Fibroblast of lung (primary cell): ENCODE results near the gene PSKH1. TPM values are rescaled to one million over a fixed set of nuclear protein-coding genes. Genes with fewer than 3 reads are reported as not detected.

ENCODE experiments used
- DNase-seq, 2 donors: peaks; one replicate each; pipeline versions ENCODE4 v3.0.0 to v3.0.0-alpha.2; 2010; ENCODE audit warnings: low read depth in 2 of 2
- H2AFZ ChIP-seq: 2 replicates; pipeline ENCODE4 v1.5.1; 2012; ENCODE audit warnings: low read length, control low read depth, inconsistent platforms
- H3K27ac ChIP-seq: 2 replicates; pipeline ENCODE4 v1.5.1; 2011; ENCODE audit warnings: low read length, control low read depth; ENCODE audit not compliant: insufficient read depth
- H3K27me3 ChIP-seq: 2 replicates; pipeline ENCODE4 v1.5.1; 2011; ENCODE audit warnings: mild to moderate bottlenecking, low read length; ENCODE audit not compliant: control insufficient read depth, insufficient read depth
- H3K36me3 ChIP-seq: 2 replicates; pipeline ENCODE4 v1.5.1; 2011; ENCODE audit warnings: low read length; ENCODE audit not compliant: control insufficient read depth, insufficient read depth
- H3K4me1 ChIP-seq: 2 replicates; pipeline ENCODE4 v1.5.1; 2011; ENCODE audit warnings: low read length; ENCODE audit not compliant: control insufficient read depth, insufficient read depth; ENCODE audit errors: extremely low read depth
- H3K4me2 ChIP-seq: 2 replicates; pipeline ENCODE4 v1.5.1; 2011; ENCODE audit warnings: low read length, control low read depth; ENCODE audit not compliant: insufficient read depth; ENCODE audit errors: extremely low read depth
- H3K4me3 ChIP-seq, 4 experiments: fragments of 200-600 bp in 1 of 4; sonication (generic) in 1 of 4; replicated peaks in 1 of 4; 2 replicates each; pipeline ENCODE4 v1.5.1; 2011 to 2016; ENCODE audit warnings: low read length in 4 of 4, low read depth in 3 of 4, mild to moderate bottlenecking in 3 of 4, control low read depth in 2 of 4, inconsistent platforms in 1 of 4, mixed read lengths in 1 of 4; ENCODE audit not compliant: insufficient read depth in 1 of 4; ENCODE audit errors: control extremely low read depth in 1 of 4
- H3K79me2 ChIP-seq: 2 replicates; pipeline ENCODE4 v1.5.1; 2012; ENCODE audit warnings: mild to moderate bottlenecking, low read length, inconsistent platforms; ENCODE audit not compliant: control insufficient read depth, insufficient read depth
- H3K9ac ChIP-seq: 2 replicates; pipeline ENCODE4 v1.5.1; 2011; ENCODE audit warnings: mild to moderate bottlenecking, low read length, control low read depth; ENCODE audit not compliant: insufficient read depth
- H3K9me3 ChIP-seq: 2 replicates; pipeline ENCODE4 v1.5.1; 2012; ENCODE audit warnings: low read depth, low read length; ENCODE audit not compliant: control insufficient read depth, insufficient read depth
- H4K20me1 ChIP-seq: 2 replicates; pipeline ENCODE4 v1.5.1; 2011; ENCODE audit warnings: low read length; ENCODE audit not compliant: control insufficient read depth, insufficient read depth; ENCODE audit errors: extremely low read depth
- EZH2 ChIP-seq: IDR thresholded peaks from 2 replicates; pipeline ENCODE4 v1.5.1; 2012; ENCODE audit warnings: low read length, control low read depth, mild to moderate bottlenecking; ENCODE audit errors: missing control alignments
- polyA plus RNA-seq, 2 donors: library from polyadenylated mRNA; depleted of rRNA in 1 of 2; stranded (reverse) in 1 of 2; unstranded in 1 of 2; fragments of >200 nt; gene quantifications; 2 replicates each; pipeline ENCODE4 v1.2.1, GENCODE V29; 2011 to 2012; ENCODE audit warnings: missing spikeins in 1 of 2
- total RNA-seq: library from RNA; depleted of rRNA; stranded (reverse); fragments of >200 nt; gene quantifications from 2 replicates; pipeline ENCODE4 v1.2.1, GENCODE V29; 2014
- TF ChIP-seq, protein P1 (sequence below), 2 donors: IDR thresholded peaks in 1 of 2; conservative IDR thresholded peaks in 1 of 2; 1 replicate in 1 of 2; 2 replicates in 1 of 2; pipeline ENCODE4 v1.5.1; 2011 to 2012; ENCODE audit warnings: low read length in 2 of 2, control low read depth in 1 of 2, inconsistent platforms in 1 of 2, low read depth in 1 of 2, mild to moderate bottlenecking in 1 of 2

Gene PSKH1
- total and polyA plus RNA-seq, 2 donors (not counting 1 experiment from before 2014, with no cell fraction given): 13.4 to 15.4 TPM

DNA sequence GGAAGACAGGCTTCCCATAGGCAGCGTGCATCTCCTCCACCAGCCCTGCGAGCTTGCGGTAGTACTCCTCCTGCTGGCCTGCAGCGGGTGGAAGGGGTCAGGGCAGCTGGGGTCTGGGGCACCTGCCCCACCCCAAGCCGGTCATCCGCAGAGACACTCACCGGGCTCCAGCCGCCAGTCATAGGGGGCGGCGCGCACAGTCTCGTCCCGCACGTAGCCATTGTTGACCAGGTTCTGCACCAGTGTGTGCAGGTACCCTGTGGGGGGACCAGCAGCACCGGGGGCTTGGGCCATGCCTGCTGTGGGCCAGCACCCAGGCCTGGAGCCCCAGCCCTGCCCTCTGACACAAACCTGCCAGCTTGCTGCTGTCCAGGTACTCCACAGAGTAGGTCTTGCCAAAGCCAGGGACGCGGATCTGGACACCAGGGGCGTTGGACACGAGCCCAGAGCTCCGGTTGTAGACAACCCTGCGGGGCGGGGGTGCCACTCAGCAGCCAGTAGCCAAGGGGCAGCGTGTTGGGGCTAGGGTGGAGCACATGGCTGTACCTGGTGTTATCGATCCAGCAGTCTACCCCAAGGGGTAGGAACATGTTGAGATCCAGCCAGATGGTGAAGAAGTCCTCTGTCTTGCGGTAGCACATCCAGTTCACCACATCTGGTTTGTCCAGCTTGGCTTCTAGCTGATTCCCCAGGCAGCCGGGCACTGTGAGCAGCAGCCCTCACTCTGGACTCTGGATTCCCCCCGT lies 49.6 kb downstream of the PSKH1 start:
- H3K4me1 ChIP-seq: peaks cover 9% of the 10 kb centered on the region
- H3K27ac ChIP-seq: no peak overlapping the region
- peaks cover 64% of the 10 kb centered on the region for H3K36me3 ChIP-seq

DNA sequence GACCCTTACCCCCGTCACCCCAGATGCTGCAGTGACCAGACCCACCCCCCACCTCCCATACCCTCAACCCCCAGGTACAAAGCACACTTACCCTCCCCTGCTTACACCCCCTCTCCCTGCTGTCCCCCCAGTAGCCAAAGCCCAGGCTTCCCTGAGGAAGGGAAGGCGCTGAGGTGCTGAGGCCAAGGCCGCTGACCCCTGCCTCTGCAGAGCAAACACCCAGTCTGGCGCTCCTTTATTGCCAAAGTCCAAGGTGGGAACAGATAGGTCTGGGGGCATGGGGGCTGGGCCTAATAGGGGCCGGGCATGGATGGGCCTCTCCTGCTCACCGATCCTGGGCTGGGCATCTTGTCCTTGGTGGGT lies 50.2 kb downstream of the PSKH1 start:
- no peak for DNase-seq
- peaks cover 2% of the 10 kb centered on the region for H3K79me2 ChIP-seq
- H3K4me1 ChIP-seq: peaks cover 9% of the 10 kb centered on the region
- H3K36me3 ChIP-seq: peaks cover 68% of the 10 kb centered on the region
- no peak for TF ChIP-seq EZH2
- TF ChIP-seq, protein P1, sequence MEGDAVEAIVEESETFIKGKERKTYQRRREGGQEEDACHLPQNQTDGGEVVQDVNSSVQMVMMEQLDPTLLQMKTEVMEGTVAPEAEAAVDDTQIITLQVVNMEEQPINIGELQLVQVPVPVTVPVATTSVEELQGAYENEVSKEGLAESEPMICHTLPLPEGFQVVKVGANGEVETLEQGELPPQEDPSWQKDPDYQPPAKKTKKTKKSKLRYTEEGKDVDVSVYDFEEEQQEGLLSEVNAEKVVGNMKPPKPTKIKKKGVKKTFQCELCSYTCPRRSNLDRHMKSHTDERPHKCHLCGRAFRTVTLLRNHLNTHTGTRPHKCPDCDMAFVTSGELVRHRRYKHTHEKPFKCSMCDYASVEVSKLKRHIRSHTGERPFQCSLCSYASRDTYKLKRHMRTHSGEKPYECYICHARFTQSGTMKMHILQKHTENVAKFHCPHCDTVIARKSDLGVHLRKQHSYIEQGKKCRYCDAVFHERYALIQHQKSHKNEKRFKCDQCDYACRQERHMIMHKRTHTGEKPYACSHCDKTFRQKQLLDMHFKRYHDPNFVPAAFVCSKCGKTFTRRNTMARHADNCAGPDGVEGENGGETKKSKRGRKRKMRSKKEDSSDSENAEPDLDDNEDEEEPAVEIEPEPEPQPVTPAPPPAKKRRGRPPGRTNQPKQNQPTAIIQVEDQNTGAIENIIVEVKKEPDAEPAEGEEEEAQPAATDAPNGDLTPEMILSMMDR (conservative IDR thresholded peaks at IDR 0.05 in 1 of 2, IDR thresholded peaks at IDR 0.05 in 1 of 2; ENCODE audit: low read depth in 1 of 2, low read length in 2 of 2): no peak
- H4K20me1 ChIP-seq: no peaks in the 10 kb centered on the region
- no peak overlapping the region for H3K9ac ChIP-seq
- no peak overlapping the region for H2AFZ ChIP-seq
- H3K27ac ChIP-seq: peak overlapping the region; percentile 63
- H3K27me3 ChIP-seq: no peaks in the 10 kb centered on the region
- H3K4me3 ChIP-seq: no peak overlapping the region
- H3K4me2 ChIP-seq: no peak overlapping the region
- no peaks in the 10 kb centered on the region for H3K9me3 ChIP-seq

More for the DNA sequence above, 49.6 kb downstream of the PSKH1 start:
- TF ChIP-seq, protein P1 (conservative IDR thresholded peaks at IDR 0.05 in 1 of 2, IDR thresholded peaks at IDR 0.05 in 1 of 2; ENCODE audit: low read depth in 1 of 2, low read length in 2 of 2): no peak
- TF ChIP-seq EZH2: no peak
- Histone ChIP-seq H2AFZ (no peak overlapping the region), H3K27me3 (no peaks in the 10 kb centered on the region), H3K9ac (no peak overlapping the region), H3K4me2 (no peak overlapping the region), H4K20me1 (no peaks in the 10 kb centered on the region), H3K9me3 (no peaks in the 10 kb centered on the region), H3K79me2 (peaks cover 2% of the 10 kb centered on the region), H3K4me3 (no peak overlapping the region)
- DNase-seq: no peak

- Histone ChIP-seq H4K20me1 (no peaks in the 10 kb centered on the region), H3K27ac (peak within 1 kb of the TSS; percentile 63), H3K9me3 (no peaks in the 10 kb centered on the region), H3K4me2 (peak within 1 kb of the TSS; percentile 13), H3K27me3 (no peaks in the 10 kb centered on the region), H3K9ac (no peak within 1 kb of the TSS), H3K36me3 (peaks cover 75% of the 10 kb centered on the region), H3K4me1 (peaks cover 9% of the 10 kb centered on the region), H3K4me3 (no peak within 1 kb of the TSS), H3K79me2 (peaks cover 2% of the 10 kb centered on the region), H2AFZ (no peak within 1 kb of the TSS)
- peak; percentile 36 to 56 for DNase-seq
- TF ChIP-seq, protein P1 (conservative IDR thresholded peaks at IDR 0.05 in 1 of 2, IDR thresholded peaks at IDR 0.05 in 1 of 2; ENCODE audit: low read depth in 1 of 2, low read length in 2 of 2): no peak
- TF ChIP-seq EZH2: no peak
These were observed 50.8 kb downstream of the PSKH1 start, which contains the start of gene LCAT for GRCh38 chr16:67943619-67944504. Gene LCAT, minus strand, starts transcription at chr16:67944120. Its CDS starts 19 bp downstream, at chr16:67944101.
